Measurements from ENCODE around the gene OR5K3. TPM values are rescaled to one million over a fixed set of nuclear protein-coding genes. Genes with fewer than 3 reads are reported as not detected.

The OR5K3 gene
- total and polyA plus RNA-seq, 8 donors: not detected

DNA sequence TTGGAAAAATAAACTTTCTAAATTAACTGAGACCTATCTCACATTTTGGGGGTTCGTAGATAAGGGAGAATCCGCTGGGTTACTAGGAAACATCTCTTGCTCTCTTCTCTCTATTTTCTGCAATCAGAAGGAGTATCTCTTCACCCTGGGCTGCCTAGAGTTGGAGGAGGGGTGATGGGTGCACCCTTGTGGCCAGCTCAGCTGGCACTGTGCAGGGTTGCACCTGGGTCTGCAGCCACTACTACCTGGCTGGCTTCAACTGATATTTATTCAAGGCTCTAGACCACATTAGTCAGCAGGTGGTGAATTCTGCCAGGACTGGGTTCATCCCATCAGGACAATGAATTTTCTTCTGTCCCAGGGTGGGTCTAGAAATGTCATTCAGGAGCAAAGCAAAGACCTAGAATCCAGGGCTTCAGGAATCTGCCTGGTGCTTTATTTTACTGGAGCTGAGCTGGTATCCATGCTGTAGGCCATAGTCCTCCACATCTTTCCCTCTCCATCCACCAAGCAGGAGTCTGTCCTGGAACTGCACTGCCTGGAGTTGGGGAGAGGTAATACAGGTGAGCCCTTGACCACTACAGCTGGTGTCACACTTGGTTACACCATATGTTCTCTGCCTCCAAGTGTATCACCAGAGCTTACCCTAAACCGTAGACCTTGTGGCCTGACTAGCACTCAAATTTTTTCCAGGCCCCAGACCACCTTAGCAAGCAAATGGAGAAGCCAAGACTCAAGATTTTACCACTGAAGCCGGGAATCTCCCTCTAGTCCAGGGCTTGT is 22.8 kb upstream of the OR5K3 start:
- no peaks in the 10 kb centered on the region for H3K27me3 ChIP-seq
- H3K36me3 ChIP-seq: no peaks in the 10 kb centered on the region
- DNase-seq: no peak
- 57 to 73% methylated on average over 4 of the region's 4 CpGs for WGBS, 2 donors
- no peak for ATAC-seq
- TF ChIP-seq, protein P1, sequence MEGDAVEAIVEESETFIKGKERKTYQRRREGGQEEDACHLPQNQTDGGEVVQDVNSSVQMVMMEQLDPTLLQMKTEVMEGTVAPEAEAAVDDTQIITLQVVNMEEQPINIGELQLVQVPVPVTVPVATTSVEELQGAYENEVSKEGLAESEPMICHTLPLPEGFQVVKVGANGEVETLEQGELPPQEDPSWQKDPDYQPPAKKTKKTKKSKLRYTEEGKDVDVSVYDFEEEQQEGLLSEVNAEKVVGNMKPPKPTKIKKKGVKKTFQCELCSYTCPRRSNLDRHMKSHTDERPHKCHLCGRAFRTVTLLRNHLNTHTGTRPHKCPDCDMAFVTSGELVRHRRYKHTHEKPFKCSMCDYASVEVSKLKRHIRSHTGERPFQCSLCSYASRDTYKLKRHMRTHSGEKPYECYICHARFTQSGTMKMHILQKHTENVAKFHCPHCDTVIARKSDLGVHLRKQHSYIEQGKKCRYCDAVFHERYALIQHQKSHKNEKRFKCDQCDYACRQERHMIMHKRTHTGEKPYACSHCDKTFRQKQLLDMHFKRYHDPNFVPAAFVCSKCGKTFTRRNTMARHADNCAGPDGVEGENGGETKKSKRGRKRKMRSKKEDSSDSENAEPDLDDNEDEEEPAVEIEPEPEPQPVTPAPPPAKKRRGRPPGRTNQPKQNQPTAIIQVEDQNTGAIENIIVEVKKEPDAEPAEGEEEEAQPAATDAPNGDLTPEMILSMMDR (IDR thresholded peaks at IDR 0.05): no peak
- H3K4me3 ChIP-seq: no peak overlapping the region
- no peaks in the 10 kb centered on the region for H3K9me3 ChIP-seq
- no peak for FAIRE-seq
- H3K4me1 ChIP-seq: no peaks in the 10 kb centered on the region
- intact Hi-C loops (cut with DNase I): no loop called here
- H3K27ac ChIP-seq: no peak overlapping the region

DNA sequence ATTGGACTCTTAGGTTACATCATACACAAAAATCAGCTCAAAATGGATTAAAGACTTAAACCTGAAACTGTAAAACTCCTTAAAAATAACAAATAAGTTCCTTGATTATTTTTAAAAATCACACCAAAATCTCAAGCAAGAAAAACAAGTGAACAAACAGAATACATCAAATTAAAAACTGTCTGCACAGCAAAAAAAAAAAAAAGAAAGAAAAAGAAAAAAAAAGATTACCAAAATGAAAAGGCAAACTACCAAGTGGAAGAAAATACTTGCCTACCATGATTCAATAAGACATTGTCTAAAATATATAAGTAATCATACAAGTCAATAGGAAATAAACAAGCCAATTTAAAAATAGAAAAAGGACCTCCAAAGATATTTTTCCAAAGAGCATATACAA is 19.3 kb upstream of the OR5K3 start:
- H3K36me3 ChIP-seq: no peaks in the 10 kb centered on the region
- H3K27me3 ChIP-seq: no peaks in the 10 kb centered on the region
- no peak for FAIRE-seq
- H3K27ac ChIP-seq: no peak overlapping the region
- H3K9me3 ChIP-seq: no peaks in the 10 kb centered on the region
- no peak for ATAC-seq
- no peak overlapping the region for H3K4me3 ChIP-seq
- intact Hi-C loops (cut with DNase I): no loop called here
- TF ChIP-seq, protein P1 (IDR thresholded peaks at IDR 0.05): no peak
- no peaks in the 10 kb centered on the region for H3K4me1 ChIP-seq
- no peak for DNase-seq

DNA sequence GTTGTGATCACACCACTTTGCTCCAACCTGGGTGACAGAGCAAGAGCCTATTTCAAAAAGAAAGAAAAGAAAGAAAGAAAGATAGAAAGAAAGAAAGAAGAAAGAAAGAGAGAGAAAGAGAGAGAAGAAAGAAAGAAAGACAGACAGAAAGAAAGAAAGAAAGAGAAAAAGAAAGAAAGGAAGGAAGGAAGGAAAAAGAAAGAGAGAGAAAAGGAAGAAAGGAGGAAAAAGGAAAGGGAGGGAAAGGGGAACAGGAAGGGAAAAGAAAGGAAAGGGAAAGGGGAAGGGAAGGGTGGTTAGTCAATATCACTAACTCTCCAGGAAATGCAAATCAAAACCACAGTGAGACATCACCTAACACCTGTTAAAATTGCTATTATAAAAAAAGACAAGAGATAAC is 18.6 kb upstream of the OR5K3 start:
- Histone ChIP-seq H3K27ac (no peak overlapping the region), H3K4me3 (no peak overlapping the region), H3K9me3 (no peaks in the 10 kb centered on the region), H3K4me1 (no peaks in the 10 kb centered on the region), H3K36me3 (no peaks in the 10 kb centered on the region), H3K27me3 (no peaks in the 10 kb centered on the region)
- intact Hi-C loops (cut with DNase I): no loop called here
- no peak for DNase-seq
- no peak for FAIRE-seq
- TF ChIP-seq, protein P1 (IDR thresholded peaks at IDR 0.05): no peak
- no peak for ATAC-seq

DNA sequence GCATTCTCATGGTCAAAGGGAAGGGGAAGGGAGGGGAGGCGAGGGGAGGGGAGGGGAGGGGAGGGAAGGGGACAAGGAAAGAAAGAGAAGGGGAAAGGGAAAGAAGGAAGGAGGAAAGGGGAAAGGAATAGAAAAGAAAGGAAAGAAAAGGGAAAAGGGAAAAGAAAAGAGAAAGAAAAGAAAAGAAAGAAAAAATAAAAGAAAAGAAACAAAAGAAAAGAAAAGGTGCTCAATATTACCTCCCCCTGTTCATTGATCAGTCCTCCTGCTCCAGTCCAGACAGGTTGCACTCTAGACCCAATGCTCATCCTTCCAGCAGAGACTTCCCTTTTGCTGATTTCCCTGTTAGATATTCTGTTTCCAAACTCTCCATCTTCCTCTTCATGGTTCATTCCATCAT is 18.0 kb upstream of the OR5K3 start:
- WGBS, 2 donors: 14% methylated on average over 1 of the region's 1 CpG; no CpG with 5 or more reads in 1 of the 2 donors
- intact Hi-C loops (cut with DNase I): no loop called here

DNA sequence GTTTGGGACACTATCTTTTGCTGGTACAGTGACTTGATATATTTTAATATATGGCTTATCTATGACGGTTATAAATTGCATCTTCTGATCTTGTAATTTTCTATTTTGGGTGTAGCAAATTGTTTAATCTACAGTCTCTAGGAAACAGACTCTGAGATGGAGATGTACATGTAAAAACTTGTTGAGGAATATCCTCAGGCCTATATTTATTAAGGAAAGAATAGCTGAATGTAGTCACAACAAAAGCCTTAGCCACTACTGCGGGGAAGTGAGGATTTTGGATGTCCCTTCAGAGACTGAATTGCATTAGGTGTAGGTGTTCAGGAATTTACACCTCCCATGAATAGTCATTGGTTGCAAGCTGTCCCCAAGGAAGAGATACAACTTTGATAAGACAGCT is 13.8 kb upstream of the OR5K3 start:
- 30 to 33% methylated on average over 2 of the region's 2 CpGs for WGBS, 2 donors
- no peak for ATAC-seq
- DNase-seq: no peak
- intact Hi-C loops (cut with DNase I): no loop called here
- Histone ChIP-seq H3K36me3 (no peaks in the 10 kb centered on the region), H3K9me3 (no peaks in the 10 kb centered on the region), H3K27ac (no peak overlapping the region), H3K27me3 (no peaks in the 10 kb centered on the region), H3K4me3 (no peak overlapping the region), H3K4me1 (no peaks in the 10 kb centered on the region)
- no peak for FAIRE-seq
- TF ChIP-seq, protein P1 (IDR thresholded peaks at IDR 0.05): no peak

More for the DNA sequence above, 18.0 kb upstream of the OR5K3 start:
- Histone ChIP-seq H3K9me3 (no peaks in the 10 kb centered on the region), H3K36me3 (no peaks in the 10 kb centered on the region), H3K4me1 (no peaks in the 10 kb centered on the region), H3K27ac (no peak overlapping the region), H3K27me3 (no peaks in the 10 kb centered on the region), H3K4me3 (no peak overlapping the region)
- no peak for DNase-seq
- ATAC-seq: no peak
- FAIRE-seq: no peak
- TF ChIP-seq, protein P1 (IDR thresholded peaks at IDR 0.05): no peak

Data from pancreas (tissue), 10 donors.